PC-3 (cell line): ENCODE data around the gene SFT2D1.
"Not testable (repeated sequence)": the region's sequence is repeated elsewhere in the genome, so short reads cannot be mapped to it uniquely, and the experiment has no call there.

Experiments
- CTCF ChIP-seq: fragments of 300-600 bp; sonication (generic); conservative IDR thresholded peaks from 2 replicates; pipeline ENCODE4 v1.5.1; 2017; ENCODE audit warnings: antibody characterized with exemption, low read depth, mild to moderate bottlenecking, low read length
- EZH2 ChIP-seq: fragments of 300-600 bp; sonication (generic); IDR thresholded peaks from one replicate; pipeline ENCODE4 v1.6.1; 2017; ENCODE audit warnings: antibody characterized with exemption, mild to moderate bottlenecking, low read length; ENCODE audit not compliant: unreplicated experiment
- EZH2phosphoT487 ChIP-seq: fragments of 300-600 bp; sonication (generic); IDR thresholded peaks from 2 replicates; pipeline ENCODE4 v1.6.1; 2018; ENCODE audit warnings: mild to moderate bottlenecking, antibody characterized with exemption, low read length, borderline replicate concordance

- not testable (repeated sequence) for TF ChIP-seq EZH2, EZH2phosphoT487, CTCF
Measured at GRCh38 chr6:166383802-166384363, 41.5 kb upstream of the SFT2D1 start.
